H1 (cell line): ENCODE measurements around the gene LSM14B. TPM values are rescaled to one million over a fixed set of nuclear protein-coding genes. Genes with fewer than 3 reads are reported as not detected.

Experiments used
- CTCF ChIA-PET: fragments of 300-600 bp; sonication (Branson Sonifier 250); formaldehyde crosslinking; loops from one replicate; lab custom pipeline; 2021; ENCODE audit not compliant: partially characterized antibody; lab: Charles Lee
- POLR2A ChIA-PET: fragments of 300-600 bp; sonication (Branson Sonifier 250); formaldehyde crosslinking; loops from one replicate; lab custom pipeline; 2021; ENCODE audit warnings: inconsistent platforms; ENCODE audit not compliant: partially characterized antibody; lab: Charles Lee
- DNase-seq, 2 experiments: peaks; one replicate each; pipeline versions ENCODE4 v3.0.0 to v3.0.0-alpha.2; 2010 to 2022; ENCODE audit warnings: low spot score in 2 of 2, low read depth in 1 of 2, mixed read lengths in 1 of 2
- FAIRE-seq: peaks from 2 replicates; lab custom pipeline; 2011; peaks lifted over from hg19 to GRCh38; lab: Jason Lieb, UNC
- H2AFZ ChIP-seq: 2 replicates; pipeline ENCODE4 v1.8.1; 2012; ENCODE audit warnings: low read length, inconsistent platforms
- H2AK5ac ChIP-seq: 2 replicates; pipeline ENCODE4 v1.6.1; 2013; ENCODE audit warnings: low read depth, low read length
- H2BK120ac ChIP-seq: replicated peaks from 2 replicates; pipeline ENCODE3; 2013; ENCODE audit warnings: low read depth, low read length, inconsistent platforms
- H2BK12ac ChIP-seq: 2 replicates; pipeline ENCODE4 v1.6.1; 2013; ENCODE audit warnings: low read depth, low read length
- H2BK15ac ChIP-seq: 2 replicates; pipeline ENCODE4 v1.6.1; 2013; ENCODE audit warnings: low read length
- H2BK20ac ChIP-seq: 2 replicates; pipeline ENCODE4 v1.6.1; 2013; ENCODE audit warnings: low read length
- H2BK5ac ChIP-seq: 2 replicates; pipeline ENCODE4 v1.6.1; 2013; ENCODE audit warnings: low read depth, low read length
- H3K14ac ChIP-seq: 2 replicates; pipeline ENCODE4 v1.6.1; 2013; ENCODE audit warnings: inconsistent platforms; ENCODE audit not compliant: insufficient read length
- H3K18ac ChIP-seq: 2 replicates; pipeline ENCODE4 v1.6.1; 2013; ENCODE audit warnings: low read length; ENCODE audit errors: extremely low read depth
- H3K23ac ChIP-seq: 2 replicates; pipeline ENCODE4 v1.6.1; 2013; ENCODE audit warnings: inconsistent platforms; ENCODE audit not compliant: insufficient read length
- H3K23me2 ChIP-seq: 2 replicates; pipeline ENCODE4 v1.6.1; 2013; ENCODE audit warnings: low read depth, low read length
- H3K27ac ChIP-seq: 2 replicates; pipeline ENCODE4 v1.6.1; 2011; ENCODE audit warnings: low read depth, low read length, inconsistent platforms
- H3K27me3 ChIP-seq, 4 experiments: replicated peaks in 1 of 4; 1 replicate in 1 of 4; 2 replicates in 3 of 4; pipeline versions ENCODE4 v1.6.1 to v1.8.1; 2011 to 2013; ENCODE audit warnings: low read length in 3 of 4, mild to moderate bottlenecking in 3 of 4, inconsistent platforms in 2 of 4, mixed read lengths in 2 of 4, moderate library complexity in 1 of 4; ENCODE audit not compliant: control insufficient read depth in 3 of 4, insufficient read depth in 3 of 4; ENCODE audit errors: extremely low read depth in 1 of 4
- H3K36me3 ChIP-seq, 4 experiments: 2 replicates each; pipeline versions ENCODE4 v1.6.1 to v1.8.1; 2011 to 2013; ENCODE audit warnings: mild to moderate bottlenecking in 4 of 4, low read length in 3 of 4, moderate library complexity in 2 of 4, control low read depth in 1 of 4, inconsistent platforms in 1 of 4; ENCODE audit not compliant: insufficient read depth in 4 of 4, control insufficient read depth in 2 of 4
- H3K4ac ChIP-seq: replicated peaks from 2 replicates; pipeline ENCODE3; 2013; ENCODE audit warnings: low read length, low read depth, mixed read lengths, inconsistent platforms; ENCODE audit not compliant: insufficient read length
- H3K4me1 ChIP-seq, 4 experiments: replicated peaks in 1 of 4; 1 replicate in 1 of 4; 2 replicates in 3 of 4; pipeline versions ENCODE4 v1.6.1 to v1.8.1; 2011 to 2013; ENCODE audit warnings: low read length in 3 of 4, inconsistent platforms in 2 of 4, mixed read lengths in 1 of 4; ENCODE audit not compliant: insufficient read depth in 4 of 4, control insufficient read depth in 3 of 4
- H3K4me2 ChIP-seq, 2 experiments: 2 replicates each; pipeline versions ENCODE4 v1.6.1 to v1.8.1; 2011 to 2013; ENCODE audit warnings: low read depth in 2 of 2, low read length in 2 of 2, control low read depth in 1 of 2, inconsistent platforms in 1 of 2, mild to moderate bottlenecking in 1 of 2; ENCODE audit not compliant: insufficient read depth in 1 of 2
- H3K4me3 ChIP-seq, 4 experiments: fragments of 200-600, 300-600 bp in 1 of 4; sonication (generic), shearing (Covaris generic), sonication (Bioruptor Twin) in 1 of 4; 2 replicates each; pipeline versions ENCODE4 v1.5.1 to v1.8.1; 2011 to 2016; ENCODE audit warnings: low read length in 4 of 4, low read depth in 3 of 4, control low read depth in 2 of 4, inconsistent platforms in 2 of 4, mild to moderate bottlenecking in 2 of 4, mixed read lengths in 1 of 4, moderate library complexity in 1 of 4; ENCODE audit not compliant: insufficient read depth in 2 of 4; ENCODE audit errors: extremely low read depth in 1 of 4
- H3K56ac ChIP-seq: replicated peaks from 2 replicates; pipeline ENCODE3; 2013; ENCODE audit warnings: low read depth, mild to moderate bottlenecking, mixed read lengths, low read length, inconsistent platforms; ENCODE audit not compliant: insufficient read length
- H3K79me1 ChIP-seq: 2 replicates; pipeline ENCODE4 v1.6.1; 2013; ENCODE audit warnings: low read depth, low read length, control low read depth
- H3K79me2 ChIP-seq, 2 experiments: 2 replicates each; pipeline versions ENCODE4 v1.6.1 to v1.8.1; 2012 to 2013; ENCODE audit warnings: low read length in 2 of 2, mild to moderate bottlenecking in 2 of 2, inconsistent platforms in 1 of 2; ENCODE audit not compliant: insufficient read depth in 2 of 2, control insufficient read depth in 1 of 2
- H3K9ac ChIP-seq, 4 experiments: replicated peaks in 1 of 4; 1 replicate in 1 of 4; 2 replicates in 3 of 4; pipeline versions ENCODE4 v1.6.1 to v1.8.1; 2011 to 2013; ENCODE audit warnings: low read depth in 3 of 4, low read length in 3 of 4, control low read depth in 2 of 4, mild to moderate bottlenecking in 2 of 4, moderate library complexity in 2 of 4, inconsistent platforms in 1 of 4; ENCODE audit errors: extremely low read depth in 1 of 4
- H3K9me3 ChIP-seq, 2 experiments: 2 replicates each; pipeline versions ENCODE4 v1.6.1 to v1.8.1; 2012 to 2013; ENCODE audit warnings: mild to moderate bottlenecking in 2 of 2, moderate library complexity in 2 of 2, control low read depth in 1 of 2, inconsistent platforms in 1 of 2, low read depth in 1 of 2, low read length in 1 of 2, mixed read lengths in 1 of 2; ENCODE audit not compliant: insufficient read depth in 2 of 2
- H4K20me1 ChIP-seq, 2 experiments: replicated peaks in 1 of 2; 2 replicates each; pipeline versions ENCODE3 to v1.8.1; 2011 to 2013; ENCODE audit warnings: inconsistent platforms in 2 of 2, low read length in 2 of 2, mild to moderate bottlenecking in 1 of 2; ENCODE audit not compliant: insufficient read depth in 2 of 2, control insufficient read depth in 1 of 2
- H4K5ac ChIP-seq: 2 replicates; pipeline ENCODE4 v1.6.1; 2013; ENCODE audit warnings: low read length, low read depth, mixed read lengths, inconsistent platforms; ENCODE audit not compliant: insufficient read length
- H4K8ac ChIP-seq: 2 replicates; pipeline ENCODE4 v1.8.0; 2013; ENCODE audit warnings: mild to moderate bottlenecking, moderate library complexity, low read length, inconsistent platforms; ENCODE audit not compliant: insufficient read depth; ENCODE audit errors: extremely low read depth
- H4K91ac ChIP-seq: replicated peaks from 2 replicates; pipeline ENCODE3; 2013; ENCODE audit warnings: low read length, mixed read lengths, inconsistent platforms; ENCODE audit not compliant: insufficient read length
- BACH1 ChIP-seq: IDR thresholded peaks from 2 replicates; pipeline ENCODE4 v1.6.1; 2012; ENCODE audit warnings: low read length, improper control_type of control experiment
- EGR1 ChIP-seq: IDR thresholded peaks from 2 replicates; pipeline ENCODE4 v1.6.1; 2011; ENCODE audit warnings: low read depth, low read length, borderline replicate concordance
- WGBS, 2 experiments: shearing (Covaris generic) in 1 of 2; methylation state at CpG; one replicate each; pipeline versions ENCODE4 v1.1.6 to v1.1.7; 2013 to 2015; ENCODE audit warnings: low lambda C conversion rate in 2 of 2, mixed read lengths in 2 of 2, inconsistent platforms in 1 of 2, low coverage in 1 of 2, missing lambda C conversion rate in 1 of 2; ENCODE audit not compliant: insufficient replicate concordance in 2 of 2, insufficient coverage in 1 of 2, insufficient read length in 1 of 2; ENCODE audit errors: extremely low coverage in 1 of 2, missing lambda C conversion rate in 1 of 2; 5-methylcytosine and 5-hydroxymethylcytosine counted together
- polyA plus RNA-seq, 7 experiments: library from polyadenylated mRNA; depleted of rRNA in 3 of 7; stranded (reverse) in 5 of 7; unstranded in 2 of 7; fragments of >200 nt in 5 of 7; fragments of 200-250 nt in 2 of 7; gene quantifications; 1 replicate in 5 of 7; 2 replicates in 1 of 7; 4 replicates in 1 of 7; pipeline versions ENCODE4 v1.2.1 to v1.2.3, GENCODE V29; 2011 to 2013; ENCODE audit warnings: missing spikeins in 2 of 7, mixed read lengths in 2 of 7
- total RNA-seq: library from RNA; stranded (reverse); fragmentation: NEBNext Ultra II Directional; extraction: Animal tissue kit (Norgen Biotek cat#: 25700); gene quantifications from 2 replicates; pipeline ENCODE4 v1.2.1, GENCODE V29; 2021

The LSM14B gene
- total and polyA plus RNA-seq, 2 of the 8 experiments (the other 6 are each of a cell fraction or from before 2014, with no cell fraction given), result 58.3 to 65.6 TPM

DNA sequence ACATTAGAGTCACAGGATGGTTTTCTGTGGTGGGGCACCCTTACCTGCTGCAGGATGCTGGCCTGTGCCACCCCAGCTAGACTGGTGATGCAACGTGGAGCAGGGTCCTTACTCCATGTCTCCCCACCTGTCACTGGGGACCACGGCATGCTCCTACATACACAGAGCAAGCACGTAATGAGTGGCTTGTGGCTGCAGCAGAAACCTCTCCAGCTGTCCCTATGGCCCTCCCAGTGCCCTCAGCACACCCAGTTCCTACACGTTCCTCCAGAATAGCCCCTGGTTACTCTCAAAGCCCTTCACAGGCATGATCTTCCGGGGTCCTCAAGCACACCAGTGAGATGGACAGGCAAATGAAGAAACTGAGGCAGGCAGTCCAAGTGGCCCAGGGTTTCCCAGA lies 3.2 kb upstream of the LSM14B start:
- peak overlapping the region; percentile 15; the same call in 1 of the 2 replicates for H4K8ac ChIP-seq
- peaks cover 2 to 22% (median 7%) of the 10 kb centered on the region in 4 experiments for H3K4me1 ChIP-seq
- peaks cover 7% of the 10 kb centered on the region for H3K79me1 ChIP-seq
- no peak overlapping the region for H3K9ac ChIP-seq
- H3K14ac ChIP-seq, result no peak overlapping the region
- H2BK5ac ChIP-seq, result no peak overlapping the region
- H3K9me3 ChIP-seq, result no peaks in the 10 kb centered on the region
- no peak overlapping the region for H3K4me3 ChIP-seq
- H4K5ac ChIP-seq, result no peak overlapping the region
- no peak overlapping the region for H3K18ac ChIP-seq
- no peaks in the 10 kb centered on the region; a peak in 1 of 7 replicates for H3K27me3 ChIP-seq
- H2BK12ac ChIP-seq, result 0 out of 2 replicates have a peak overlapping the region, but pooled peaks have one; percentile 39
- H3K56ac ChIP-seq, result no peak overlapping the region
- no peak for DNase-seq
- H2AK5ac ChIP-seq, result no peak overlapping the region
- peak overlapping the region; percentile 77; the same call in 1 of the 2 replicates for H2BK15ac ChIP-seq
- no peak overlapping the region for H3K23ac ChIP-seq
- peaks cover 5% of the 10 kb centered on the region; the same call in 1 of the 2 replicates for H3K23me2 ChIP-seq
- no peak overlapping the region for H3K4ac ChIP-seq
- CTCF ChIA-PET, result interaction anchor here (0.6 to 3.9 kb wide), 7 partner anchors 13 to 141 kb away, joined by 3 to 16 read pairs (median 3); no protein-coding TSS in a partner anchor
- peaks cover 9 to 12% of the 10 kb centered on the region in 2 experiments for H3K79me2 ChIP-seq
- no peak overlapping the region for H3K27ac ChIP-seq
- no peak overlapping the region for H2BK120ac ChIP-seq
- TF ChIP-seq EGR1, result no peak
- no peak for TF ChIP-seq BACH1
- TF ChIP-seq, all 59 proteins: peak for 0
- 0 out of 2 replicates have a peak overlapping the region, but pooled peaks have one; percentile 7 for H2BK20ac ChIP-seq
- H4K20me1 ChIP-seq, result peaks cover 8% of the 10 kb centered on the region in 2 experiments
- WGBS, 2 experiments, result 90% methylated on average over 5 of the region's 5 CpGs; no CpG with 5 or more reads in 1 of the 2 experiments
- H2AFZ ChIP-seq, result no peak overlapping the region
- 0 out of 8 replicates have a peak, but pooled peaks cover 0 to under 1% (median 0%) of the 10 kb centered on the region in 4 experiments for H3K36me3 ChIP-seq
- H3K4me2 ChIP-seq, result no peak overlapping the region
- no peak overlapping the region for H4K91ac ChIP-seq
- FAIRE-seq, result no peak
- POLR2A ChIA-PET, result interaction anchor here (1.2 to 12.2 kb wide), 7 partner anchors 10 to 73 kb away, joined by 3 to 125 read pairs (median 5); partner anchors contain the start of genes PSMA7, SS18L1 and TAF4
